ENCODE measurements around the gene AK1. TPM values are rescaled to one million over a fixed set of nuclear protein-coding genes. Genes with fewer than 3 reads are reported as not detected.
A peak's percentile ranks its signal among the peaks of the same experiment; 100 is the strongest.

The AK1 gene
- polyA plus RNA-seq, 1 experiment: 102 TPM

- CTCF ChIA-PET: interaction anchor here (0.7 to 5.2 kb wide), 15 partner anchors 9 to 264 kb away, joined by 3 to 41 read pairs (median 4); partner anchors contain the start of genes CDK9 and TOR2A
- no peak for DNase-seq (ENCODE audit: low read depth)
- POLR2A ChIA-PET: no interaction called here
- TF ChIP-seq, protein P1, sequence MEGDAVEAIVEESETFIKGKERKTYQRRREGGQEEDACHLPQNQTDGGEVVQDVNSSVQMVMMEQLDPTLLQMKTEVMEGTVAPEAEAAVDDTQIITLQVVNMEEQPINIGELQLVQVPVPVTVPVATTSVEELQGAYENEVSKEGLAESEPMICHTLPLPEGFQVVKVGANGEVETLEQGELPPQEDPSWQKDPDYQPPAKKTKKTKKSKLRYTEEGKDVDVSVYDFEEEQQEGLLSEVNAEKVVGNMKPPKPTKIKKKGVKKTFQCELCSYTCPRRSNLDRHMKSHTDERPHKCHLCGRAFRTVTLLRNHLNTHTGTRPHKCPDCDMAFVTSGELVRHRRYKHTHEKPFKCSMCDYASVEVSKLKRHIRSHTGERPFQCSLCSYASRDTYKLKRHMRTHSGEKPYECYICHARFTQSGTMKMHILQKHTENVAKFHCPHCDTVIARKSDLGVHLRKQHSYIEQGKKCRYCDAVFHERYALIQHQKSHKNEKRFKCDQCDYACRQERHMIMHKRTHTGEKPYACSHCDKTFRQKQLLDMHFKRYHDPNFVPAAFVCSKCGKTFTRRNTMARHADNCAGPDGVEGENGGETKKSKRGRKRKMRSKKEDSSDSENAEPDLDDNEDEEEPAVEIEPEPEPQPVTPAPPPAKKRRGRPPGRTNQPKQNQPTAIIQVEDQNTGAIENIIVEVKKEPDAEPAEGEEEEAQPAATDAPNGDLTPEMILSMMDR (IDR thresholded peaks at IDR 0.05; ENCODE audit: insufficient read depth, low read depth, low read length): 0 out of 2 replicates have a peak, but pooled peaks have one; percentile 18
- Histone ChIP-seq H3K27me3 (ENCODE audit: control insufficient read depth, insufficient read depth, low read length) (no peaks in the 10 kb centered on the region), H3K4me3 (ENCODE audit: low read depth, low read length) (peak within 1 kb of the TSS; percentile 44), H3K36me3 (ENCODE audit: control insufficient read depth, insufficient read depth, low read length) (0 out of 2 replicates have a peak, but pooled peaks cover 3% of the 10 kb centered on the region)
Measured at GRCh38 chr9:127854184-127854806, 23.2 kb downstream of the AK1 start, which contains the start of gene ENG. TSS of gene ENG (minus strand) at chr9:127854658. CDS start at chr9:127854355, 303 bp downstream.

GRCh38 chr9:127853312-127854183, 23.9 kb downstream of the AK1 start:
- TF ChIP-seq, protein P1 (IDR thresholded peaks at IDR 0.05; ENCODE audit: insufficient read depth, low read depth, low read length): no peak
- no peaks in the 10 kb centered on the region for H3K27me3 ChIP-seq (ENCODE audit: control insufficient read depth, insufficient read depth, low read length)
- 0 out of 2 replicates have a peak, but pooled peaks cover 5% of the 10 kb centered on the region for H3K36me3 ChIP-seq (ENCODE audit: control insufficient read depth, insufficient read depth, low read length)
- ChIA-PET CTCF (interaction anchor here (0.7 to 5.2 kb wide), 14 partner anchors 8 to 264 kb away, joined by 3 to 41 read pairs (median 4); partner anchors contain the start of gene CDK9), POLR2A (interaction anchor here (0.7 kb wide), 1 partner anchor 66 kb away, joined by 3 read pairs; no protein-coding TSS in a partner anchor)
- peak overlapping the region; percentile 44 for H3K4me3 ChIP-seq (ENCODE audit: low read depth, low read length)
- DNase-seq (ENCODE audit: low read depth): no peak

GRCh38 chr9:127852829-127853228, 24.6 kb downstream of the AK1 start:
- ChIA-PET POLR2A (interaction anchor here (0.7 kb wide), 1 partner anchor 66 kb away, joined by 3 read pairs; no protein-coding TSS in a partner anchor), CTCF (interaction anchor here (1.0 to 5.2 kb wide), 9 partner anchors 10 to 82 kb away, joined by 3 to 41 read pairs (median 3); partner anchors contain the start of gene CDK9)
- DNase-seq (ENCODE audit: low read depth): no peak
- TF ChIP-seq, protein P1 (IDR thresholded peaks at IDR 0.05; ENCODE audit: insufficient read depth, low read depth, low read length): no peak
- Histone ChIP-seq H3K4me3 (ENCODE audit: low read depth, low read length) (peak overlapping the region; percentile 44), H3K27me3 (ENCODE audit: control insufficient read depth, insufficient read depth, low read length) (no peaks in the 10 kb centered on the region), H3K36me3 (ENCODE audit: control insufficient read depth, insufficient read depth, low read length) (peaks cover 5% of the 10 kb centered on the region; the same call in 1 of the 2 replicates)

DNA sequence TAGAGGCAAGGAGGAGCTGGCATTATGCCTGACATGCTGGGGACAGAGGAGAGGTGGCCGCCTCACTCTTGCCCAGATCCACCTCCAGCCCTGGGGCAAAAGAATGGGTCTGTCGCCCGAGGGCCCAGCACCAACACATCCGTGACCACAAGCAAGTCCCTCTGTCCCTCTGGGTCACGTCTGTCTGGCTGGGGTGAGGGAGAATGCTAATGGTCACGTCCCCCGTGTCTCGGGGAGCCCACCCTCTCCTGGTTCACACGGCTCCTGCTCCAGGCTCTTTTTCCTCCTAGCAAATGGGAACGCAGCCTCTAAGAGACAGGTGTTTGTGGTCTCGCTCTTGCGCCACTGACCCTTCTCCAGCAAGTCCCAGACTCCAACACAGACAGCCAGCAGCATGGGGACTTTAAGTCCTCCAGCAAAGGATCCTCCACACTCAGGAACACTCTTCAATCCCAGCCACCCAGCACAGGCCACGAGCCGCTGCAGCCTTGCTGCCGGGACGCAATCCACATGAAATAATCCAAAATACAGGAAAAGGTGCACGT, 27.1 kb downstream of the AK1 start:
- ChIA-PET POLR2A (no interaction called here), CTCF (interaction anchor here (0.6 to 0.7 kb wide), 2 partner anchors 39 kb away, joined by 3 to 6 read pairs; no protein-coding TSS in a partner anchor)

More for the DNA sequence above, 27.1 kb downstream of the AK1 start:
- Histone ChIP-seq H3K27me3 (ENCODE audit: control insufficient read depth, insufficient read depth, low read length) (no peaks in the 10 kb centered on the region), H3K4me3 (ENCODE audit: low read depth, low read length) (no peak overlapping the region), H3K36me3 (ENCODE audit: control insufficient read depth, insufficient read depth, low read length) (peaks cover 5% of the 10 kb centered on the region; the same call in 1 of the 2 replicates)
- DNase-seq (ENCODE audit: low read depth): no peak
- TF ChIP-seq, protein P1 (IDR thresholded peaks at IDR 0.05; ENCODE audit: insufficient read depth, low read depth, low read length): no peak

Measured in BJ (cell line).